ENCODE measurements around the gene CIAPIN1. TPM values are rescaled to one million over a fixed set of nuclear protein-coding genes. Genes with fewer than 3 reads are reported as not detected.

The CIAPIN1 gene
- total RNA-seq, 1 donor from 2014 or later, result 69.1 TPM

- TF ChIP-seq CTCF (conservative IDR thresholded peaks at IDR 0.05; ENCODE audit: low read depth, low read length), result no peak
- no peak for DNase-seq (ENCODE audit: low read depth)
- H3K4me3 ChIP-seq (ENCODE audit: low read depth, low read length), result no peak overlapping the region
Observed at GRCh38 chr16:57424583-57424982, 22.6 kb downstream of the CIAPIN1 start.

- TF ChIP-seq CTCF (conservative IDR thresholded peaks at IDR 0.05; ENCODE audit: low read depth, low read length), result no peak
- DNase-seq (ENCODE audit: low read depth), result no peak
- H3K4me3 ChIP-seq (ENCODE audit: low read depth, low read length), result no peak overlapping the region
Observed at GRCh38 chr16:57423152-57423551, 24.0 kb downstream of the CIAPIN1 start.

- no peak overlapping the region for H3K4me3 ChIP-seq (ENCODE audit: low read depth, low read length)
- DNase-seq (ENCODE audit: low read depth), result no peak
- peak; percentile 76 for TF ChIP-seq CTCF (conservative IDR thresholded peaks at IDR 0.05; ENCODE audit: low read depth, low read length)
Observed at GRCh38 chr16:57422026-57422944, 24.9 kb downstream of the CIAPIN1 start.

GRCh38 chr16:57419506-57419905 lies 27.7 kb downstream of the CIAPIN1 start:
- no peak for TF ChIP-seq CTCF (conservative IDR thresholded peaks at IDR 0.05; ENCODE audit: low read depth, low read length)
- DNase-seq (ENCODE audit: low read depth), result no peak
- H3K4me3 ChIP-seq (ENCODE audit: low read depth, low read length), result no peak overlapping the region

- no peak overlapping the region for H3K4me3 ChIP-seq (ENCODE audit: low read depth, low read length)
- no peak for DNase-seq (ENCODE audit: low read depth)
- TF ChIP-seq CTCF (conservative IDR thresholded peaks at IDR 0.05; ENCODE audit: low read depth, low read length), result no peak
Observed at GRCh38 chr16:57416084-57416483, 31.1 kb downstream of the CIAPIN1 start.

GRCh38 chr16:57413733-57414132 lies 33.5 kb downstream of the CIAPIN1 start:
- TF ChIP-seq CTCF (conservative IDR thresholded peaks at IDR 0.05; ENCODE audit: low read depth, low read length), result no peak
- DNase-seq (ENCODE audit: low read depth), result no peak
- H3K4me3 ChIP-seq (ENCODE audit: low read depth, low read length), result no peak overlapping the region

- no peak for DNase-seq (ENCODE audit: low read depth)
- TF ChIP-seq CTCF (conservative IDR thresholded peaks at IDR 0.05; ENCODE audit: low read depth, low read length), result no peak
- no peak overlapping the region for H3K4me3 ChIP-seq (ENCODE audit: low read depth, low read length)
Observed at GRCh38 chr16:57413301-57413730, 33.9 kb downstream of the CIAPIN1 start.
